Prostate gland (tissue), 2 donors: ENCODE measurements around the gene PRIMPOL. TPM values are rescaled to one million over a fixed set of nuclear protein-coding genes. Genes with fewer than 3 reads are reported as not detected.

ENCODE experiments used
- DNase-seq: peaks from one replicate; pipeline ENCODE4 v3.0.0-alpha.2; 2019; ENCODE audit warnings: low spot score
- H3K27ac ChIP-seq, 2 donors: fragments of 200-600 bp; sonication (generic); 2 replicates each; pipeline ENCODE4 v1.5.1; 2017 to 2019
- H3K27me3 ChIP-seq: fragments of 200-600 bp; sonication (generic); replicated peaks from 2 replicates; pipeline ENCODE4 v1.5.1; 2019; ENCODE audit not compliant: insufficient read depth
- H3K36me3 ChIP-seq, 2 donors: fragments of 200-600 bp; sonication (generic); 1 replicate in 1 of 2; 2 replicates in 1 of 2; pipeline versions ENCODE4 v1.5.1 to v1.8.1; 2017 to 2019
- H3K4me1 ChIP-seq: fragments of 200-600 bp; sonication (generic); replicated peaks from 2 replicates; pipeline ENCODE4 v1.5.1; 2019
- H3K4me3 ChIP-seq, 2 donors: fragments of 200-600 bp; sonication (generic); 2 replicates each; pipeline ENCODE4 v1.5.1; 2017 to 2019
- H3K9me3 ChIP-seq: fragments of 200-600 bp; sonication (generic); 2 replicates; pipeline ENCODE4 v1.5.1; 2017
- CTCF ChIP-seq, 4 experiments: fragments of 200-600 bp in 2 of 4; fragments of 450-650 bp in 2 of 4; sonication (generic) in 2 of 4; IDR thresholded peaks; 1 replicate in 3 of 4; 2 replicates in 1 of 4; pipeline ENCODE4 v1.5.1; 2016 to 2019; ENCODE audit warnings: antibody characterized with exemption in 4 of 4, mild to moderate bottlenecking in 2 of 4, moderate library complexity in 2 of 4
- POLR2A ChIP-seq: fragments of 450-650 bp; IDR thresholded peaks from one replicate; pipeline ENCODE4 v1.6.1; 2016; ENCODE audit warnings: antibody characterized with exemption, mild to moderate bottlenecking
- POLR2AphosphoS5 ChIP-seq: sonication (generic); formaldehyde crosslinking; IDR thresholded peaks from one replicate; pipeline ENCODE4 v1.6.1; 2017; ENCODE audit warnings: antibody characterized with exemption
- WGBS: methylation state at CpG from one replicate; pipeline ENCODE4 v1.1.5; 2018; 5-methylcytosine and 5-hydroxymethylcytosine counted together
- intact Hi-C: fragments of 100-400 bp; cut with DNase I; formaldehyde crosslinking; loops from one replicate; pipeline ENCODE4 v1.14.2; 2022
- total RNA-seq, 2 donors: library from RNA; depleted of rRNA; stranded (reverse); fragments of >200 nt; gene quantifications; one replicate each; pipeline ENCODE4 v1.1.0, GENCODE V29; 2016

The PRIMPOL gene
- total RNA-seq, 2 donors from 2014 or later: 14.3 to 28.6 TPM

- no peaks in the 10 kb centered on the region for H3K36me3 ChIP-seq
- intact Hi-C loops: loop anchor here (10.0 kb wide), 2 partner anchors 169 to 359 kb away; partner anchors contain the start of gene IRF2
- 81% methylated on average over 1 of the region's 1 CpG for WGBS
- H3K4me3 ChIP-seq: no peak overlapping the region
- no peak overlapping the region for H3K27ac ChIP-seq
- no peaks in the 10 kb centered on the region for H3K9me3 ChIP-seq
- peaks cover 14% of the 10 kb centered on the region for H3K4me1 ChIP-seq
- no peak for DNase-seq
- TF ChIP-seq POLR2A: no peak
- TF ChIP-seq POLR2AphosphoS5: no peak
- no peak for TF ChIP-seq CTCF (IDR thresholded peaks at IDR 0.05)
- no peaks in the 10 kb centered on the region for H3K27me3 ChIP-seq
These were observed 5.8 kb upstream of the PRIMPOL start for GRCh38 chr4:184643731-184644130.

GRCh38 chr4:184644553-184645307 is 4.8 kb upstream of the PRIMPOL start:
- Histone ChIP-seq H3K9me3 (no peaks in the 10 kb centered on the region), H3K27me3 (no peaks in the 10 kb centered on the region), H3K27ac (no peak overlapping the region), H3K4me3 (no peak overlapping the region), H3K4me1 (peaks cover 14% of the 10 kb centered on the region), H3K36me3 (no peaks in the 10 kb centered on the region)
- intact Hi-C loops: loop anchor here (5.0 to 10.0 kb wide), 3 partner anchors 88 to 360 kb away; partner anchors contain the start of genes CENPU and IRF2
- WGBS: 84% methylated on average over 9 of the region's 9 CpGs
- no peak for TF ChIP-seq CTCF (IDR thresholded peaks at IDR 0.05)
- no peak for TF ChIP-seq POLR2A
- TF ChIP-seq POLR2AphosphoS5: no peak
- no peak for DNase-seq

GRCh38 chr4:184645904-184646610 is 3.5 kb upstream of the PRIMPOL start:
- H3K27ac ChIP-seq: no peak overlapping the region
- intact Hi-C loops: loop anchor here (5.0 to 10.0 kb wide), 3 partner anchors 86 to 361 kb away; partner anchors contain the start of genes CENPU and IRF2
- H3K27me3 ChIP-seq: no peaks in the 10 kb centered on the region
- peaks cover 14% of the 10 kb centered on the region for H3K4me1 ChIP-seq
- H3K4me3 ChIP-seq: no peak overlapping the region
- no peaks in the 10 kb centered on the region for H3K36me3 ChIP-seq
- H3K9me3 ChIP-seq: no peaks in the 10 kb centered on the region
- DNase-seq: no peak
- 55% methylated on average over 6 of the region's 6 CpGs for WGBS
- TF ChIP-seq POLR2AphosphoS5 (no peak), CTCF (IDR thresholded peaks at IDR 0.05) (no peak), POLR2A (no peak)

GRCh38 chr4:184647266-184648053 is 2.1 kb upstream of the PRIMPOL start:
- peak overlapping the region; percentile 91 to 94 for H3K27ac ChIP-seq
- H3K4me3 ChIP-seq: peak overlapping the region; percentile 65 to 73
- no peaks in the 10 kb centered on the region for H3K9me3 ChIP-seq
- H3K36me3 ChIP-seq: no peaks in the 10 kb centered on the region
- H3K4me1 ChIP-seq: peaks cover 14% of the 10 kb centered on the region
- WGBS: 57% methylated on average over 7 of the region's 7 CpGs
- TF ChIP-seq POLR2AphosphoS5 (no peak), CTCF (IDR thresholded peaks at IDR 0.05) (no peak), POLR2A (no peak)
- intact Hi-C loops: loop anchor here (5.0 to 10.0 kb wide), 3 partner anchors 85 to 363 kb away; partner anchors contain the start of genes CENPU and IRF2
- DNase-seq: no peak
- H3K27me3 ChIP-seq: no peaks in the 10 kb centered on the region
